Spleen (tissue), 11 donors: ENCODE measurements around the gene AKT1. TPM values are rescaled to one million over a fixed set of nuclear protein-coding genes. Genes with fewer than 3 reads are reported as not detected.

Experiments used
- DNase-seq: peaks from one replicate; pipeline ENCODE4 v3.0.0-alpha.2; 2020
- H3K27ac ChIP-seq, 8 donors: fragments of 200-600 bp; sonication (generic) in 7 of 8; 1 replicate in 4 of 8; 2 replicates in 4 of 8; pipeline versions ENCODE4 v1.5.0 to v1.8.0; 2016 to 2021; ENCODE audit warnings: inconsistent platforms in 4 of 8, mild to moderate bottlenecking in 4 of 8, moderate library complexity in 1 of 8
- H3K27me3 ChIP-seq, 7 donors: fragments of 200-600 bp; sonication (generic) in 6 of 7; replicated peaks in 1 of 7; 1 replicate in 4 of 7; 2 replicates in 3 of 7; pipeline versions ENCODE4 v1.5.0 to v1.8.0; 2016 to 2021; ENCODE audit warnings: inconsistent platforms in 3 of 7, mild to moderate bottlenecking in 1 of 7
- H3K36me3 ChIP-seq, 6 donors: fragments of 200-600 bp; sonication (generic) in 5 of 6; 1 replicate in 4 of 6; 2 replicates in 2 of 6; pipeline versions ENCODE4 v1.5.0 to v1.8.0; 2016 to 2021; ENCODE audit warnings: inconsistent platforms in 2 of 6
- H3K4me1 ChIP-seq, 6 donors: fragments of 200-600 bp; sonication (generic) in 5 of 6; 1 replicate in 3 of 6; 2 replicates in 3 of 6; pipeline versions ENCODE4 v1.5.0 to v1.8.0; 2016 to 2021; ENCODE audit warnings: inconsistent platforms in 3 of 6
- H3K4me3 ChIP-seq, 8 donors: fragments of 200-600 bp; sonication (generic) in 7 of 8; 1 replicate in 4 of 8; 2 replicates in 4 of 8; pipeline versions ENCODE4 v1.5.0 to v1.8.0; 2016 to 2021; ENCODE audit warnings: inconsistent platforms in 4 of 8, mild to moderate bottlenecking in 4 of 8, moderate library complexity in 2 of 8
- H3K9me3 ChIP-seq, 8 donors: fragments of 200-600 bp; sonication (generic) in 7 of 8; 1 replicate in 4 of 8; 2 replicates in 4 of 8; pipeline versions ENCODE4 v1.5.0 to v1.8.0; 2016 to 2021; ENCODE audit warnings: inconsistent platforms in 4 of 8
- CTCF ChIP-seq, 11 experiments: fragments of 200-600 bp in 7 of 11; fragments of 450-650 bp in 4 of 11; sonication (generic) in 4 of 11; IDR thresholded peaks in 8 of 11; conservative IDR thresholded peaks in 3 of 11; 1 replicate in 7 of 11; 2 replicates in 4 of 11; pipeline versions ENCODE4 v1.4.0 to v1.8.0; 2016 to 2021; ENCODE audit warnings: antibody characterized with exemption in 11 of 11, inconsistent platforms in 4 of 11, mild to moderate bottlenecking in 1 of 11
- POLR2A ChIP-seq, 3 donors: fragments of 450-650 bp; IDR thresholded peaks; one replicate each; pipeline ENCODE4 v1.5.1; 2017; ENCODE audit warnings: antibody characterized with exemption in 3 of 3, mild to moderate bottlenecking in 1 of 3
- POLR2AphosphoS5 ChIP-seq, 3 donors: sonication (generic); formaldehyde crosslinking; IDR thresholded peaks; one replicate each; pipeline ENCODE4 v1.5.1; 2017; ENCODE audit warnings: antibody characterized with exemption in 3 of 3
- WGBS, 5 donors: extraction: QIAGEN DNeasy Blood & Tissue Kit in 3 of 5; methylation state at CpG; one replicate each; pipeline versions ENCODE4 v1.1.5 to v1.1.7; 2013 to 2018; 5-methylcytosine and 5-hydroxymethylcytosine counted together
- intact Hi-C: fragments of 100-400 bp; cut with DNase I; formaldehyde crosslinking; loops from one replicate; pipeline ENCODE4 v1.15.0; 2023; ENCODE audit warnings: low total_unique reads
- polyA plus RNA-seq, 3 donors: library from polyadenylated mRNA; stranded (reverse); fragments of 200-250 nt; gene quantifications; one replicate each; pipeline ENCODE4 v1.2.1, GENCODE V29; 2013
- total RNA-seq, 7 donors: library from RNA; depleted of rRNA in 3 of 7; stranded (reverse); fragments of >200 nt in 3 of 7; fragmentation: NEBNext Ultra II Directional in 4 of 7; extraction: Animal tissue kit (Norgen Biotek cat#: 25700) in 4 of 7; gene quantifications; one replicate each; pipeline versions ENCODE4 v1.1.0 to v1.2.1, GENCODE V29; 2016 to 2021
- donor health status: healthy with polysubstance abuse.
- donor health status: DM: no; HTN: no; CAD: no; lungs with moderate emphysema.
- donor health status: DM: no; HTN: no; CAD: no.
- donor health status: Bipolar disorder and iron deficiency.
- donor health status: healthy.
- donor health status: DM: no; HTN: no; CAD: no.
- donor health status: DM: yes; HTN: yes; CAD: no.

The AKT1 gene
- total and polyA plus RNA-seq, 10 donors: 56.2 to 184 (median 115) TPM

GRCh38 chr14:104734601-104734990 lies 61.0 kb downstream of the AKT1 start:
- H3K9me3 ChIP-seq: no peaks in the 10 kb centered on the region
- 82 to 91% (median 89%) methylated on average over 5 to 9 of the region's 9 CpGs for WGBS, 5 donors
- no peaks in the 10 kb centered on the region for H3K36me3 ChIP-seq
- no peak overlapping the region for H3K4me3 ChIP-seq
- H3K27ac ChIP-seq: peak overlapping the region in 5 of 8 donors; percentile 80 to 90 (median 87)
- TF ChIP-seq POLR2AphosphoS5 (IDR thresholded peaks at IDR 0.05) (no peak), POLR2A (IDR thresholded peaks at IDR 0.05) (no peak), CTCF (IDR thresholded peaks at IDR 0.05 in 8 of 11, conservative IDR thresholded peaks at IDR 0.05 in 3 of 11) (no peak)
- intact Hi-C loops: no loop called here
- H3K27me3 ChIP-seq: no peaks in the 10 kb centered on the region
- H3K4me1 ChIP-seq: peaks cover 16 to 73% (median 49%) of the 10 kb centered on the region in 6 donors
- no peak for DNase-seq

- no peaks in the 10 kb centered on the region for H3K27me3 ChIP-seq
- intact Hi-C loops: no loop called here
- 82 to 94% (median 87%) methylated on average over 5 to 6 of the region's 6 CpGs for WGBS, 5 donors
- peak overlapping the region in 1 of 8 donors; percentile 87 for H3K27ac ChIP-seq
- peaks cover 16 to 68% (median 48%) of the 10 kb centered on the region in 6 donors for H3K4me1 ChIP-seq
- TF ChIP-seq CTCF (IDR thresholded peaks at IDR 0.05 in 8 of 11, conservative IDR thresholded peaks at IDR 0.05 in 3 of 11) (no peak), POLR2A (IDR thresholded peaks at IDR 0.05) (no peak), POLR2AphosphoS5 (IDR thresholded peaks at IDR 0.05) (no peak)
- DNase-seq: no peak
- no peaks in the 10 kb centered on the region for H3K9me3 ChIP-seq
- H3K36me3 ChIP-seq: no peaks in the 10 kb centered on the region
- no peak overlapping the region for H3K4me3 ChIP-seq
Measured at GRCh38 chr14:104734051-104734587, 61.4 kb downstream of the AKT1 start.

- Histone ChIP-seq H3K4me1 (peaks cover 16 to 68% (median 45%) of the 10 kb centered on the region in 6 donors), H3K9me3 (no peaks in the 10 kb centered on the region), H3K36me3 (no peaks in the 10 kb centered on the region), H3K4me3 (no peak overlapping the region), H3K27me3 (no peaks in the 10 kb centered on the region), H3K27ac (no peak overlapping the region)
- intact Hi-C loops: no loop called here
- 68 to 91% (median 86%) methylated on average over 12 to 23 of the region's 23 CpGs for WGBS, 5 donors
- DNase-seq: no peak
- TF ChIP-seq CTCF (IDR thresholded peaks at IDR 0.05 in 8 of 11, conservative IDR thresholded peaks at IDR 0.05 in 3 of 11) (no peak), POLR2AphosphoS5 (IDR thresholded peaks at IDR 0.05) (no peak), POLR2A (IDR thresholded peaks at IDR 0.05) (no peak)
Measured at GRCh38 chr14:104732931-104733681, 62.4 kb downstream of the AKT1 start.

DNA sequence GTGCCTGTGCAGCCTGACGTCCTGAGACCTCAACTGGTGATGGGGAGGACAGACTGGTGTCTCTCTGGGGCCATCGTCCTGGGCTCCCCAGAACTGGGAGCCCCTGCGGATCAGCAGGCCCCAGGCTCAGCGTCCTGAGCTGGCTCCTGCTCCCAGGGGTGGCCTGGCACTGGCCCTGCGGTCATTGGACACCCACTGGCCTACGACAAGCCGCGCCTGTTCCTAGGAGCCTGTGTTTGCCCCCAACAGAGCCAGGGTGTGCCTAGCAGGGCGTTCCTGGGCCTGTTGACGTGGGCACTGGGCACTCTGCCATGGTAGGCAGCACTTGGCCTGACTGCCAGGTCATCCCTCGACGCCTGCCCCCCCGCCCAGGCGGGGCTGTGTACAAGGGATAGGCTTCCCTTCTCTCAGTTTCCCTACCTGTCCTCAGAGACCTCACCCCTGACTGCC lies 63.2 kb downstream of the AKT1 start:
- H3K36me3 ChIP-seq: no peaks in the 10 kb centered on the region
- peaks cover 16 to 62% (median 45%) of the 10 kb centered on the region in 6 donors for H3K4me1 ChIP-seq
- H3K27me3 ChIP-seq: no peaks in the 10 kb centered on the region
- H3K4me3 ChIP-seq: no peak overlapping the region
- no peaks in the 10 kb centered on the region for H3K9me3 ChIP-seq
- no peak for TF ChIP-seq CTCF (IDR thresholded peaks at IDR 0.05 in 8 of 11, conservative IDR thresholded peaks at IDR 0.05 in 3 of 11)
- peak in 2 of 3 donors; percentile 24 to 39 for TF ChIP-seq POLR2AphosphoS5 (IDR thresholded peaks at IDR 0.05)
- no peak for TF ChIP-seq POLR2A (IDR thresholded peaks at IDR 0.05)
- DNase-seq: no peak
- H3K27ac ChIP-seq: no peak overlapping the region
- intact Hi-C loops: no loop called here
- 76 to 87% (median 81%) methylated on average over 10 to 14 of the region's 14 CpGs for WGBS, 5 donors
